HG02840 (cell line): Measurements from ENCODE around the gene BRI3.

Experiments
- ATAC-seq: cut with Tn5 transposase; IDR thresholded peaks from one replicate; pipeline ENCODE4 v1.9.1; 2021; ENCODE audit warnings: mild to moderate bottlenecking, moderate library complexity, moderate number of reproducible peaks; ENCODE audit not compliant: unreplicated experiment, low FRiP score

Gene BRI3

GRCh38 chr7:98335411-98335977, 54.0 kb downstream of the BRI3 start:
- ATAC-seq = no peak

DNA sequence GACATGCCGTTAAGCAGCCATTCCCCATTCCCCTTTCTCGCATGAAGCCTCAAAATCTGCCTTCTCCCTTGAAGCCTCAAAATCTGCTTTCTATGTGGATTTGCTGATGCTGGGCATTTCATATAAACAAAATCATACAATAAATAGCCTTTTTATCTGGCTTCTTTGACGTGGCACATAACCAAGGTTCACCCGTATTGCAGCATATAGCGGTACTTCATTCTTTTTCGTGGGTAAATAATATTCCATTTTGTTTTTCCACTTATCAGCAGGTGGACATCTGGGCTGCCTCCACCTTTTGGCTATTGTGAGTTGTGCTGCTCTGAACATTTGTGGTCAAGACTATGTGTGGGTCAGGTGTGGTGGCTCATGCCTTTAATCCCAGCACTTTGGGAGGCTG, 57.0 kb downstream of the BRI3 start:
- no peak for ATAC-seq

DNA sequence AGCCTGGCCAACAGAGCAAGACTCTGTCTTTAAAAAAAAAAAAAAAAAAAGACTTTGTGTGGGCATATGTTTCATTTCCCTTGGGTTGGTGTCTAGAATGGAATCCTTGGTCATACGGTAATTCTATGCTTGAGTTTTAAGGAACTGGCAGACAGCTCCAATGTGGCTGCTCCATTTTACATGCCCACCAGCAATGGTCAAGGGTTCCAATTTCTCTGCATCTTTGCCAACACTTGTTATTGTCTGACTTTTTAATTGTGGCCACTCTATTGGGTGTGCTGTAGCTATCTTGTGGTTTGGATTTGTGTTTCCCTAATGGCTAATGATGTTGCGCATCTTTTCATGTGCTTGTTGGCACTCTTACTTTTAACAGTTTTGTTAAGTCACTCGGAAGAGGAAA, 57.6 kb downstream of the BRI3 start:
- ATAC-seq = no peak

DNA sequence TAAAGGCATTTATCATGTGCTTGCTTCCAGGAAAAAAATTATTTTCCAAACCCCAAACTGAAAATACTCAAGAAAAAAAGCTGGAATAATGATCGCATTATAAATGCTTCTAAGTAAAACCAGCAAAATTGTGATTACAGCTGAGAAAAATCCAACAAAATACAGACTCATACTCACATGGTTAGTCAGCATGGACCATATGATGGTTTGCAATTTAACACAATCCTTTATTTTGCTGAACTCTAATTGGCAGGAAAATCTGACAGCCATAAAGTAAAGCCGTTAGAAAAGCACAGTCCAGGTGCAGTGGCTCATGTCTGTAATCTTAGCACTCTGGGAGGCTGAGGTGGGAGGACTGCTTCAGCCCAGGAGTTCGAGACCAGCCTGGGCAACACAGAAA, 59.6 kb downstream of the BRI3 start:
- ATAC-seq = no peak
